HAP-1 (cell line): ENCODE measurements around the gene PGPEP1.
"Not testable (repeated sequence)": the region's sequence is repeated elsewhere in the genome, so short reads cannot be mapped to it uniquely, and the experiment has no call there.

Experiments
- DNase-seq, 2 experiments: peaks; one replicate each; pipeline ENCODE4 v3.0.0-alpha.2; 2016 to 2020; ENCODE audit warnings: low spot score in 2 of 2
- H3K27me3 ChIP-seq: fragments of 250-450 bp; sonication (Bioruptor Pico); 2 replicates; pipeline ENCODE4 v1.5.1; 2020; ENCODE audit warnings: low read depth, mild to moderate bottlenecking, moderate library complexity
- H3K36me3 ChIP-seq: fragments of 250-450 bp; sonication (Bioruptor Pico); replicated peaks from 2 replicates; pipeline ENCODE4 v1.5.1; 2020; ENCODE audit warnings: mild to moderate bottlenecking
- H3K4me1 ChIP-seq: fragments of 250-450 bp; sonication (Bioruptor Pico); 2 replicates; pipeline ENCODE4 v1.5.1; 2020; ENCODE audit warnings: mild to moderate bottlenecking
- H3K4me3 ChIP-seq: fragments of 250-450 bp; sonication (Bioruptor Pico); 2 replicates; pipeline ENCODE4 v1.5.1; 2020; ENCODE audit warnings: mild to moderate bottlenecking, moderate library complexity
- H3K9me3 ChIP-seq: fragments of 250-450 bp; sonication (Bioruptor Pico); 2 replicates; pipeline ENCODE4 v1.5.1; 2020; ENCODE audit warnings: mild to moderate bottlenecking, moderate library complexity
- in situ Hi-C: fragments of 300-500 bp; cut with MboI; formaldehyde crosslinking; loops from 3 replicates; pipeline ENCODE4 v1.14.3; 2020; ENCODE audit warnings: low sequenced_read_pairs, inconsistent platforms, mixed read lengths

Gene PGPEP1

DNA sequence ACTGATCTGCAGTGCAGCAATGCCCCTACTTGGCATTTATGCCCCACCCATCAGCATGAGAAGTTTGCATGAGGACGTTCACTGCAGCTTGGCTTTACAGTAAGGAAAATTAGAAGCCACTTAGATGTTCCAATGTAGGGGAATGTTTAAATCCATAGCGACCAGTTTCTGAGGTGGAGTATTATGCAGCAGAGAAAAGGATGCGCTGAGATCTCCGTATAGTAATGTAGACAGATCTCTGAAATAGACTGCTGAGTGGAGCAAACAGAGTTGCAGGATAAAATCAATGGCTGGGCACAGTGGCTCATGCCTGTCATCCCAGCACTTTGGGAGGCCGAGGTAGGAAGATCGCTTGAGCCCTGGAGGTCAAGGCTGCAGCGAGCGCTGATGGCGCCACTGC lies 10.1 kb downstream of the PGPEP1 start:
- no peaks in the 10 kb centered on the region for H3K36me3 ChIP-seq
- in situ Hi-C loops: loop anchor here (5.0 kb wide), 1 partner anchor 57 kb away; no protein-coding TSS in a partner anchor
- no peak for DNase-seq

DNA sequence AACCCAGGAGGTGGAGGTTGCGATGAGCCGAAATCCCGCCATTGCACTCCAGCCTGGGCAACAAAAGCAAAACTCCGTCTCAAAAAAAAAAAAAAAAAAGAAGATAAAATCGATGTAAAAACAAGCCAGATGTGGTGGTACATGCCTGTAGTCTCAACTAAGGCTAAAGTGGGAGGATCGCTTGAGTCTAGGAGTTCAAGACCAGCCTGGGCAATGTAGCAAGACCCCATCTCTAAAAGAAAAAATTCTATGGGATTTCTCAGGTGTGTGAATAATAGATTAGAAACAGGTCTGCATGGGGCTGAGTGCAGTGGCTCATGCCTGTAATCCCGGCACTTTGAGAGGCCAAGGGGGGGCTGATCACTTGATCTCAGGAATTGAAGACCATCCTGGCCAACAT lies 11.1 kb downstream of the PGPEP1 start:
- Histone ChIP-seq H3K27me3 (no peaks in the 10 kb centered on the region; the same call in 1 of the 2 replicates), H3K9me3 (no peaks in the 10 kb centered on the region), H3K4me1 (no peaks in the 10 kb centered on the region), H3K36me3 (no peaks in the 10 kb centered on the region), H3K4me3 (no peak overlapping the region)
- in situ Hi-C loops: loop anchor here (5.0 kb wide), 1 partner anchor 56 kb away; no protein-coding TSS in a partner anchor
- DNase-seq: no peak

More for the DNA sequence above, 10.1 kb downstream of the PGPEP1 start:
- Histone ChIP-seq H3K4me1 (no peaks in the 10 kb centered on the region), H3K9me3 (no peaks in the 10 kb centered on the region), H3K27me3 (no peaks in the 10 kb centered on the region; the same call in 1 of the 2 replicates), H3K4me3 (no peak overlapping the region)

DNA sequence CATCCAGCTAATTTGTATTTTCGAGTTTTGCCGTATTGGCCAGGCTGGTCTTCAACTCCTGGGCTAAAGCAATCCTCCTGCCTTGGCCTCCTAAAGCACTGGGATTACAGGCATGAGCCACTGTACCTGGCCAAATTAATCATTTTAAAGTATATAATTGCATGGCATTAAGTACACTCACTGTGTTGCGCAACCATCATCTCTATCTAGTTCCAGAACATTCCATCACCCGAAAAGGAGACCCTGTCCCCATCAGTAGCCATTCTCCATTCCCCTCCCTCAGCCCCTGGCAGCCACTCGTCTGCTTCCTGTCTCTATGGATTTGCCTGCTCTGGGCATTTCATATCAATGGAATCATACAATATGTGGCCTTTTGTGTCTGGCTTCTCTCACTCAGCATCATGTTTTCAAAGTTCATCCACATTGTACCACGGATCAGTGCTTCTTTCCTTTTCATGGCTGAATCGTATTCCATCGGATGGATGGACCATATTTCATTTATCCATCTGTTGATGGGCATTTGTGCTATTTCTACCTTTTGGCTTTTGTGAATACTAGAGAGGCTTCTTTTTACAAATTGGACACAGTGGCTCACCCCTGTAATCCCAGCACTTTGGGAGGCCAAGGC lies 13.1 kb downstream of the PGPEP1 start:
- Histone ChIP-seq H3K4me3 (no peak overlapping the region), H3K4me1 (no peaks in the 10 kb centered on the region), H3K9me3 (no peaks in the 10 kb centered on the region), H3K36me3 (peaks cover 5% of the 10 kb centered on the region), H3K27me3 (no peaks in the 10 kb centered on the region; the same call in 1 of the 2 replicates)
- no peak for DNase-seq
- in situ Hi-C loops: loop anchor here (5.0 kb wide), 1 partner anchor 54 kb away; no protein-coding TSS in a partner anchor

DNA sequence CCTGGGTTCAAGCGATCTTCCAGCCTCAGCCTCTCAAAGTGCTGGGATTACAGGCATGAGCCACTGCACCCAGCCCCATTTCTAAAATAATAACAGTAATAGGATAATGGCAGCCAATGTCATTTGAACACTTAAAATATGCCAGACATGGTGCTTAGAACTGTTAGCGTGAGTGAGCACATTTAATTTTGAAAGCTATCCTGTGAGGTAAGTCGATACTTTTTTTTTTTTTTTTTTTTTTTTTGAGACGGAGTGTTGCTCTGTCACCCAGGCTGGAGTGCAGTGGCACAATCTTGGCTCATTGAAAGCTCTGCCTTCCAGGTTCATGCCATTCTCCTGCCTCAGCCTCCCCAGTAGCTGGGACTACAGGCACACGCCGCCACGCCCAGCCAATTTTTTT lies 14.3 kb downstream of the PGPEP1 start:
- H3K27me3 ChIP-seq, H3K9me3 ChIP-seq, H3K36me3 ChIP-seq, DNase-seq, H3K4me1 ChIP-seq, H3K4me3 ChIP-seq: not testable (repeated sequence)
- in situ Hi-C loops: loop anchor here (5.0 kb wide), 1 partner anchor 53 kb away; no protein-coding TSS in a partner anchor

DNA sequence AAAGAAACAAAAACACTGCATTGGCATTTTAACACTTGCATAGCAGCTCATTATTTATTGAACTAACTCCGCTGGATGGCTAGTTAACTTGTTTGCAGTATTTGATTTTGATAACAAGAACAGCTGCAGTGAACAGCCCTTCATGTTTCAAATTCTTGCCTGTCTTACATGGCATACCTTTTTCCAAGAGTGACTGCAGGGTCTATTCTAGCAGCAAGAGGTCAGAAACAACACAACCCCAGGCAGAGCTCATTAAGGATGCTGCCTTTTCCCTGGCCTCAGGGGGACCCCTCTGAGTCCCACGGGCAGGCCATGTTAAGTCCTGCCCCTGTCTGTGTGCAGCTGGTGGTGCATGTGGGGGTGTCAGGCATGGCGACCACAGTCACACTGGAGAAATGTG lies 16.6 kb downstream of the PGPEP1 start:
- Histone ChIP-seq H3K9me3 (no peaks in the 10 kb centered on the region), H3K4me3 (no peak overlapping the region), H3K4me1 (no peaks in the 10 kb centered on the region), H3K36me3 (peaks cover 5% of the 10 kb centered on the region), H3K27me3 (no peaks in the 10 kb centered on the region)
- no peak for DNase-seq
- in situ Hi-C loops: no loop called here

DNA sequence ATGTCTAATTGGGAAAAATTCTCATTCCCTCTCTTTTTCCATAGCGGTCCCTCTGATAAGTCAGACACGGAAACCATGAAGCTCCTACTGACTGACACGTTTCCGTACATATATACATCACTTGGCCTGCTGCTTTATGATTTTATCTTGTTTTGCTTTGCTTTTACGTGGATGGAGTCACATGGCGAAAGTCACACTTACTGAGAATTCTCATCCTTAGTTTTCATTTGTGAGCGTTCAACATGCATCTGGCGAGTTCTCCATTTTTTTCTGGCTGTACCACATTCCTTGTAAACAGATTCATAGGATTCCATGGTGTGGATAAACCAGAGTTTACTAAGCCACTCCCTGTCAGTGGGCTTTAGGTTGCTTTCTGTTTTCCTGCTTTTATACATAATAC lies 21.2 kb downstream of the PGPEP1 start:
- H3K9me3 ChIP-seq: no peaks in the 10 kb centered on the region
- no peak overlapping the region for H3K4me3 ChIP-seq
- in situ Hi-C loops: no loop called here
- H3K36me3 ChIP-seq: peaks cover 5% of the 10 kb centered on the region
- H3K27me3 ChIP-seq: no peaks in the 10 kb centered on the region
- H3K4me1 ChIP-seq: peaks cover 16% of the 10 kb centered on the region
- DNase-seq: no peak

DNA sequence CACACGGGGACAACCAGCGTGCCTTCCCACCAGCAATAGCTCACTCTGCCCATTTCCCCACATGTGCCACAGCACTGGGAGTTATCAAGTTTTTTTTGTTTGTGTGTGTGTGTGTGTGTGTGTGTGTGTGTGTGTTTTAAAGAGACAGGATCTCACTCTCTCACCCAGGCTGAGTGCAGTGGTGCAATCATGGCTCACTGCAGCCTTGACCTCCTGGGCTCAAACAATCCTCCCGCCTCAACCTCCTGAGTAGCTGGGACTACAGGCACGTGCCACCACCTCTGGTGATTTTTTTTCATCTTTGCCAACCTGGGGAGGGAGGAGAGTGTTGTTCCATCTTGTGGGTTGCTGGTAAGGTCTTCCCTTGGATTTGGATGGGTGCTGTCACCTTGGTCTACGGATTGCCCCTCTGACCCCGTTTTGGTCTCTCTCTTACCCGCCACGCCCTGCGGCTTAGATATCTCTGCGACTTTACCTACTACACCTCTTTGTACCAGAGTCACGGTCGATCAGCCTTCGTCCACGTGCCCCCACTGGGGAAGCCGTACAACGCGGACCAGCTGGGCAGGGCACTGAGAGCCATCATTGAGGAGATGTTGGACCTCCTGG lies 22.6 kb downstream of the PGPEP1 start:
- H3K36me3 ChIP-seq: no peaks in the 10 kb centered on the region
- H3K4me1 ChIP-seq: peaks cover 16% of the 10 kb centered on the region

DNA sequence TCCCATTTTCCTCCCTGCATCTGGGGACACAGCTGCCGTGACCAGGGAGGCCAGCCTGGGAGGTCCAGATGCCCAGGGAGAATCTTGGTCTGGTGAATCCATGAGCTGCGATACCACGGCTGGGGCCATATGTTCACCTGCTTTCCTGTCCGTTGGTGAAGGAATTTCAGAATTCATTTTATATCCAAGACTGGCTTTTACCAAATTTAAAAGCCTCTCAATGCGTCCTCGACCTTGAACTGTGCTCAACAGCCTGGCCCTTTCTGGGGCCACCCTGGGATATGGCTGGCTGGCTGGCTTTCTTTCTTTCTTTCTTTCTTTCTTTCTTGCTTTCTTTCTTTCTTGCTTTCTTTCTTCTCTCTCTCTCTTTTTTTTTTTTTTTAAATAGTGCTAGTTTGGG lies 23.4 kb downstream of the PGPEP1 start:
- H3K9me3 ChIP-seq: no peaks in the 10 kb centered on the region
- DNase-seq: no peak
- no peaks in the 10 kb centered on the region for H3K36me3 ChIP-seq
- peaks cover 16% of the 10 kb centered on the region for H3K4me1 ChIP-seq
- in situ Hi-C loops: no loop called here
- no peaks in the 10 kb centered on the region for H3K27me3 ChIP-seq
- no peak overlapping the region for H3K4me3 ChIP-seq

More for the DNA sequence above, 22.6 kb downstream of the PGPEP1 start:
- no peak overlapping the region for H3K4me3 ChIP-seq
- H3K9me3 ChIP-seq: no peaks in the 10 kb centered on the region
- in situ Hi-C loops: no loop called here
- no peaks in the 10 kb centered on the region for H3K27me3 ChIP-seq
- DNase-seq: no peak

DNA sequence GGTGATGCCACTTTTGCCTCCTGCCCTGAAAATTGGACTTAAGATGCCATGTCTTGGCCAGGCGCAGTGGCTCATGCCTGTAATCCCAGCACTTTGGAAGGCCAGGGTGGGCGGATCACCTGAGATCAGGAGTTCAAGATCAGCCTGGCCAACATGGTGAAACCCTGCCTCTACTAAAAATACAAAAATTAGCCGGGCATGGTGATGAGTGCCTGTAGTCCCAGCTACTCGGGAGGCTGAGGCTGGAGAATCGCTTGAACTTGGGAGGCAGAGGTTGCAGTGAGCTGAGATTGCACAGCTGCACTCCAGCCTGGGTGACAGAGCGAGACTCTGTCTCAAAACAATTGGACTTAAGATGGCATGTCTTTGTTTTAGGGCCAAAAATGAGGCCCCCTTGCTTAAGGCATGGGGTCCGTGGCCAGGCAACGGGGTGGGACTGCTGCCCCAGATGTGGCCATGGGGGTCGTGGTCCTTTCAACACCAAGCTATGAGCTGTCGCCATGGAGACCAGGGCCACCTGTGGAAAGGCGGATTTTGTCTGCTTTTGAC lies 24.0 kb downstream of the PGPEP1 start:
- DNase-seq: peak in 1 of 2 experiments; percentile 34
- H3K36me3 ChIP-seq, in situ Hi-C loops, H3K27me3 ChIP-seq, H3K4me3 ChIP-seq, H3K9me3 ChIP-seq: not testable (repeated sequence)
- peaks cover 16% of the 10 kb centered on the region for H3K4me1 ChIP-seq

DNA sequence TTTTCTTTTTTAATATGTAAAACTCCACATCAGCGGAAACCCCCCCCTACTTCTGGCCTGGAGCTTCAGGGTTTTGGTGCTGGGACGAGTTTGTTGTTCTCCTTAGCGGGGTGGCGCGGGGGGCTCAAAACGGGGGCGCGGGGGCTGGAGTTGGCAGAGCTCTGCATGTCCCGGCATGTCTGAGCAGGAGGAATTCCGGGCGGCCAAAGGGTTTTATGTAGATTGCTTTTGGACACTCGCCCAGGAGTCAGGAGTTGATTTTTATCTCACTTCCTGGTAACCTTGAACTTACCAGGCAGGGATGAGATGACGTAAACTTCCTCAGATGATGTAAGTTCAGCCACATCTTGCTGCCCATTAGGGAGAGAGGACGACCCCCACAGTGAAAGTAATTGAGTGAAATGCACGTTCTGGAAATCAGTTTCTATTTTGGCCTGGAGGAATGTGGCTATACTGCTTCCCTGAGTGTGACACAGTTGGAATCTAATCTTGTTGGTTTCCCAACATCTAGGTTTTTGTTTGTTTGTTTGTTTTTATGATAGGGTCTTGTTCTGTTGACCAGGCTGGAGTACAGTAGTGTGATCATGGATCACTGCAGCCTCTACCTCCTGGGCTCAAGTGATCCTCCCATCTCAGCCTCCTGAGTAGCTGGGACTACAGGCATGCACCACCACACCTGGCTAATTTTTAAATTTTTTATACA lies 24.6 kb downstream of the PGPEP1 start:
- Histone ChIP-seq H3K4me1 (peaks cover 16% of the 10 kb centered on the region), H3K36me3 (no peaks in the 10 kb centered on the region), H3K27me3 (no peaks in the 10 kb centered on the region), H3K4me3 (no peak overlapping the region), H3K9me3 (no peaks in the 10 kb centered on the region)
- peak; percentile 90 for DNase-seq
- in situ Hi-C loops: no loop called here

DNA sequence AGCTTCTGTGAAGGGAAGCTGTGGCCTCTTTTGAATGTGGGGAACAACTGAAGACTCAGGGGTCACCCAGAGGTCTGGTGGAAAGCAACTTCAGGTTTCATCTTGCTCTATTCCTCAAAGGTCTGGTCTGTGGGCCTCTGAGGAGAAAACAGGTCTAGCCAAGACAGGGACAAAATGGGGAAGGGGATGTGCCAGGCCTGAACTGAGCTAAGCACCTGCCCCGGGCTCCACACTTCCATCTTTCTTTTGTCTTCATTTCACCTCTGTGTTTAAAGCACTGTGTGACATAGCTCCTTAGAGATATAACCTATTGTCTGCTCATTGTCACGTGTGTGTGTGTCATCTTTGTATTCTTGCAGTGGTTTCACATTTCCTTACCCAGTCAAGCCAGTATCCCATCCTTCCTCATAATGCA lies 25.6 kb downstream of the PGPEP1 start:
- H3K9me3 ChIP-seq: no peaks in the 10 kb centered on the region
- DNase-seq: no peak
- no peaks in the 10 kb centered on the region for H3K27me3 ChIP-seq
- H3K36me3 ChIP-seq: no peaks in the 10 kb centered on the region
- in situ Hi-C loops: no loop called here
- H3K4me3 ChIP-seq: no peak overlapping the region
- peaks cover 16% of the 10 kb centered on the region for H3K4me1 ChIP-seq

DNA sequence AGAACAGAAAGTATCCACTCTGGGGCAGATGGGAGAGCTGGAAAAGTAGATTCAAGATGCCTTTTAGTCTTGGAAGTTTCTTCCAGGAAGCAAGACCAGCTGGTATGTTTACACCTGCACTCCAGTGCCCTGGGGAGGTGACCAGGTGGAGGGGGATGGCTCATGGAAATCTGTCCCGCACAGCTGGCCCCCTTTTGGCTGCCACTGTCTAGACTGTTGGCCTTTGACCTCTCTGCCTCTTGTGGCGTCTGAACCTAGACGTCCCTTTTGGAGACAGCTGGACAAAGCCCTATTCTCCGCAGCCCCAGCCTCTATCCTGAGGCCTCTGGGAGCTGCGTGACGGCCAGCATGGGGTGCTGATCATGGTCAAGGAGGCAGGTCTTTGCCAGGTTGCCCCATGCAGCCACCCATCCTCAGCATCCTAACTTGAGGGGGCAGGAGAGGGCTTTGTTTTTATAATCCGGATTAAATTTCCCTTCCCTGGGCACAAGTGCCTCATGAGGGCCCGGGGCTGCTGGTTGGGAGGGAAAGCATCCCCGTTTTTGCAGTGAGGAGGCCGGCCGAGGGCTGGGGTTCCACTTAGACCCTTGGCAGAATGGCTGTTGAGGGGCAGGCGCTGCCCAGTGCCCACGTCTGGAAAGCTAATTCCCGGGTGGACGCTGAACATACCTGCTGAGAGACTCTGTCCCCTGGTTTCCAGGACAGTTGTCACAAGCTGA lies 28.3 kb downstream of the PGPEP1 start:
- Histone ChIP-seq H3K9me3 (no peaks in the 10 kb centered on the region), H3K36me3 (no peaks in the 10 kb centered on the region), H3K4me1 (peaks cover 16% of the 10 kb centered on the region), H3K4me3 (no peak overlapping the region), H3K27me3 (no peaks in the 10 kb centered on the region)
- in situ Hi-C loops: no loop called here
- DNase-seq: no peak

DNA sequence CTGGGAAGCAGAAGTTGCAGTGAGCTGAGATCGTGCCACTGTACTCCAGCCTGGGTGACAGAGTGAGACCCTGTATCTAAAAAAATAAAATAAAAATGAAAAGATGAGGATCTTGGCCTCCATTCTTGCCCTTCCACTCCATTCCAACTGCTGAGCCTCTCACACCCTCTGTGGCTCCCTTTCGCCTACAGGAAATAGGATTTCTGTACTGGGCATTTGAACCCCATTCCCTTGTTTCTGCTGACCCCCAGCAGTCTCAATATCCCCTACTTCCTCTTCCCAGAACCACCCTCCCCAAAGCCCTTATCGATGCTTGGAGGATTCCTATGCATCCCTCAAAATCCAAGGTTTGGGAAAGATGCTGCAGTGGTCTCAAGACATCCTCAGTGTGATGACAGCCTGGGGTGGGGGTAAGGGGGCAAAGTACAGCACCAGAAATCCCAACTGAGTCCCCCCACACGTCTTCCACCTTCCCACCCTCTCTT lies 33.1 kb downstream of the PGPEP1 start:
- no peak for DNase-seq
- Histone ChIP-seq H3K27me3 (no peaks in the 10 kb centered on the region), H3K9me3 (no peaks in the 10 kb centered on the region), H3K4me1 (peaks cover 6% of the 10 kb centered on the region), H3K36me3 (no peaks in the 10 kb centered on the region), H3K4me3 (no peak overlapping the region)
- in situ Hi-C loops: no loop called here
